Activated gamma-delta T cell treated with anti-CD3 and anti-CD28 coated beads, Interleukin-2, amount 50 U/mL, for 16 hours (primary cell): ENCODE data around the gene NXN.
"Not testable (repeated sequence)": the region's sequence is repeated elsewhere in the genome, so short reads cannot be mapped to it uniquely, and the experiment has no call there.

Experiments
- DNase-seq: peaks from one replicate; pipeline ENCODE4 v3.0.0-alpha.2; 2020; ENCODE audit warnings: low read depth

Gene NXN

GRCh38 chr17:917941-918740 is 61.4 kb downstream of the NXN start:
- DNase-seq = no peak

- DNase-seq = no peak
These were observed 62.2 kb downstream of the NXN start for GRCh38 chr17:917391-917811.

- DNase-seq = no peak
These were observed 63.3 kb downstream of the NXN start for GRCh38 chr17:916315-916714.

- no peak for DNase-seq
These were observed 63.9 kb downstream of the NXN start for GRCh38 chr17:915538-916201.

- DNase-seq = no peak
These were observed 65.0 kb downstream of the NXN start for GRCh38 chr17:914561-914960.

- no peak for DNase-seq
These were observed 66.4 kb downstream of the NXN start for GRCh38 chr17:913207-913606.

GRCh38 chr17:909642-910323 is 69.8 kb downstream of the NXN start:
- DNase-seq = no peak

GRCh38 chr17:907725-908124 is 71.9 kb downstream of the NXN start:
- no peak for DNase-seq

GRCh38 chr17:905708-906107 is 73.9 kb downstream of the NXN start:
- not testable (repeated sequence) for DNase-seq

- DNase-seq = no peak
These were observed 75.7 kb downstream of the NXN start for GRCh38 chr17:903691-904481.

GRCh38 chr17:902463-902862 is 77.1 kb downstream of the NXN start:
- DNase-seq = no peak

- DNase-seq = no peak
These were observed 77.6 kb downstream of the NXN start for GRCh38 chr17:901964-902363.

- DNase-seq = no peak
These were observed 78.2 kb downstream of the NXN start for GRCh38 chr17:901191-901950.

GRCh38 chr17:900336-900934 is 79.1 kb downstream of the NXN start:
- no peak for DNase-seq

- no peak for DNase-seq
These were observed 81.5 kb downstream of the NXN start for GRCh38 chr17:897970-898619.

- DNase-seq = no peak
These were observed 82.5 kb downstream of the NXN start for GRCh38 chr17:896953-897661.

GRCh38 chr17:896454-896853 is 83.1 kb downstream of the NXN start:
- no peak for DNase-seq

GRCh38 chr17:892958-893357 is 86.6 kb downstream of the NXN start:
- no peak for DNase-seq

- no peak for DNase-seq
These were observed 90.6 kb downstream of the NXN start for GRCh38 chr17:888998-889441.
